Measurements from ENCODE around the gene PAGE2B.
"Not testable (repeated sequence)": the region's sequence is repeated elsewhere in the genome, so short reads cannot be mapped to it uniquely, and the experiment has no call there.

PAGE2B gene

DNA sequence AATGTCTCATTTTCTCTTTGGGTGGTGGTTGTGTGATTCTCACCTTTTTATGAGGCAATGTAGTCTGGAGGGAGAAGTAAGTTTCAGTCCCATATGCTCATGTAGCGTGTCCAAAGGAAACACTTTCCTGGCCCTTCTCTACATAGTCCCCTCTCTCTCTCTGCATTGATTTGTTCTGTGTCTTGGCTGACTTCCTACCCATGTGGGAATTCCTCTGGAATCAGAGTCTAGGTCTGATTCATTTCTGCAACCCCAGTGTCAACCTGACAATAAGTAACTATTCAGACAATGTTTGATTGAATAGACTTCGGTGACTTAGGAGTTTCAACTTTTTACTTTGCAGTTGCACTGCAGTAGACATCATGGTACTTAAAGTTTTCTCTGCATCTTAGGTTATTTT, 41.4 kb upstream of the PAGE2B start:
- no peak overlapping the region for H3K4me3 ChIP-seq (replicated peaks; ENCODE audit: insufficient read depth, low read length)
- DNase-seq (ENCODE audit: low read depth in 1 of 2, low spot score in 1 of 2): no peak
- no peak overlapping the region for H3K27ac ChIP-seq (replicated peaks)
- TF ChIP-seq, protein P1, sequence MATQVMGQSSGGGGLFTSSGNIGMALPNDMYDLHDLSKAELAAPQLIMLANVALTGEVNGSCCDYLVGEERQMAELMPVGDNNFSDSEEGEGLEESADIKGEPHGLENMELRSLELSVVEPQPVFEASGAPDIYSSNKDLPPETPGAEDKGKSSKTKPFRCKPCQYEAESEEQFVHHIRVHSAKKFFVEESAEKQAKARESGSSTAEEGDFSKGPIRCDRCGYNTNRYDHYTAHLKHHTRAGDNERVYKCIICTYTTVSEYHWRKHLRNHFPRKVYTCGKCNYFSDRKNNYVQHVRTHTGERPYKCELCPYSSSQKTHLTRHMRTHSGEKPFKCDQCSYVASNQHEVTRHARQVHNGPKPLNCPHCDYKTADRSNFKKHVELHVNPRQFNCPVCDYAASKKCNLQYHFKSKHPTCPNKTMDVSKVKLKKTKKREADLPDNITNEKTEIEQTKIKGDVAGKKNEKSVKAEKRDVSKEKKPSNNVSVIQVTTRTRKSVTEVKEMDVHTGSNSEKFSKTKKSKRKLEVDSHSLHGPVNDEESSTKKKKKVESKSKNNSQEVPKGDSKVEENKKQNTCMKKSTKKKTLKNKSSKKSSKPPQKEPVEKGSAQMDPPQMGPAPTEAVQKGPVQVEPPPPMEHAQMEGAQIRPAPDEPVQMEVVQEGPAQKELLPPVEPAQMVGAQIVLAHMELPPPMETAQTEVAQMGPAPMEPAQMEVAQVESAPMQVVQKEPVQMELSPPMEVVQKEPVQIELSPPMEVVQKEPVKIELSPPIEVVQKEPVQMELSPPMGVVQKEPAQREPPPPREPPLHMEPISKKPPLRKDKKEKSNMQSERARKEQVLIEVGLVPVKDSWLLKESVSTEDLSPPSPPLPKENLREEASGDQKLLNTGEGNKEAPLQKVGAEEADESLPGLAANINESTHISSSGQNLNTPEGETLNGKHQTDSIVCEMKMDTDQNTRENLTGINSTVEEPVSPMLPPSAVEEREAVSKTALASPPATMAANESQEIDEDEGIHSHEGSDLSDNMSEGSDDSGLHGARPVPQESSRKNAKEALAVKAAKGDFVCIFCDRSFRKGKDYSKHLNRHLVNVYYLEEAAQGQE (IDR thresholded peaks at IDR 0.05; ENCODE audit: insufficient replicate concordance, low read depth): no peak
- TF ChIP-seq POLR2AphosphoS5 (IDR thresholded peaks at IDR 0.05; ENCODE audit: low read depth): no peak
- no peak for TF ChIP-seq SPI1 (IDR thresholded peaks at IDR 0.05; ENCODE audit: borderline replicate concordance, low read depth)
- TF ChIP-seq CTCF (IDR thresholded peaks at IDR 0.05; ENCODE audit: insufficient read depth, low read length): no peak
- TF ChIP-seq GABPA (IDR thresholded peaks at IDR 0.05; ENCODE audit: low read depth): no peak
- H3K27me3 ChIP-seq (ENCODE audit: insufficient read depth, poor library complexity, severe bottlenecking): no peaks in the 10 kb centered on the region

DNA sequence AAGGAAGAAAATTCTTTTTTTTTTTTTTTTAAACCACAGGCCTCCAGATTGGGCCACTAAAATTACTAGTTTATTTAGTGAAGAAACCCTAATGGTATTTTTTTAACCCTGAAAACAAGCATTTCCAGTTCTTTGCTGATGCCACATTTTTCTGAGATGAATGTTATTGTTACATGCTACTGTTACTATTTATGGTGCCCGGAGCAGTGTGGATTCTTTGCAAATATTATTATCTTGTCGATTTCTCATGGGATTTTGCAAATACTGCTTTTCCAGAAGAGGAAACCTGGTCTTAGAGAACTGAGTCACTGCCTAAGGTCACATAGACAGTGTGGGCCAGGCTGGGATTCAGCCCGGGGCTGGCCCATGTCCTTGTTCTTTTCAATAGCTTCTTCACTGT, 35.4 kb upstream of the PAGE2B start:
- TF ChIP-seq CTCF (IDR thresholded peaks at IDR 0.05; ENCODE audit: insufficient read depth, low read length) (no peak), SPI1 (IDR thresholded peaks at IDR 0.05; ENCODE audit: borderline replicate concordance, low read depth) (no peak), POLR2AphosphoS5 (IDR thresholded peaks at IDR 0.05; ENCODE audit: low read depth) (no peak), GABPA (IDR thresholded peaks at IDR 0.05; ENCODE audit: low read depth) (no peak)
- TF ChIP-seq, protein P1 (IDR thresholded peaks at IDR 0.05; ENCODE audit: insufficient replicate concordance, low read depth): no peak

DNA sequence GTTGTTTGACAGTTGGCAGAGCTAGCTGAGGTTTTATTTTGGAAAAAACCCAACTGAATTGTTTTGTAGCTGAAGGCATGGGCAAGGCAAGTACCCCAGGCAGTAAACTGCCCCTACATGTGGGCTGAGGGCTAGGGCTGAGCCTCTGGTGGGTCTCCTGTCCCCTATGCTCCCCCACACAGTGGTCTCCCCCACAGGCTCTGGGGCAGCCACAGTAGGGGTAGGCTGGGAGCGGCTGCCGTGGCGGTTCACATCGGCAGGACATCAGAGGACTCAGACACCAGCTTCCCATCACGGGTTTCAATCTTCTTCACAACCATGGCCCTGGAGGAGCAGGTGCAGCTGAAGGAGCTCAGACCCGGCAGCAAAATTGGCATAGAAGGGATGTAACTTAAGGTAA, 33.3 kb upstream of the PAGE2B start:
- no peak overlapping the region for H3K4me3 ChIP-seq (replicated peaks; ENCODE audit: insufficient read depth, low read length)
- TF ChIP-seq POLR2AphosphoS5 (IDR thresholded peaks at IDR 0.05; ENCODE audit: low read depth) (no peak), GABPA (IDR thresholded peaks at IDR 0.05; ENCODE audit: low read depth) (no peak), CTCF (IDR thresholded peaks at IDR 0.05; ENCODE audit: insufficient read depth, low read length) (no peak), SPI1 (IDR thresholded peaks at IDR 0.05; ENCODE audit: borderline replicate concordance, low read depth) (no peak)
- TF ChIP-seq, protein P1 (IDR thresholded peaks at IDR 0.05; ENCODE audit: insufficient replicate concordance, low read depth): no peak
- H3K27ac ChIP-seq (replicated peaks): no peak overlapping the region
- no peak for DNase-seq (ENCODE audit: low read depth in 1 of 2, low spot score in 1 of 2)
- no peaks in the 10 kb centered on the region for H3K27me3 ChIP-seq (ENCODE audit: insufficient read depth, poor library complexity, severe bottlenecking)

More for the DNA sequence above, 35.4 kb upstream of the PAGE2B start:
- H3K4me3 ChIP-seq (replicated peaks; ENCODE audit: insufficient read depth, low read length): no peak overlapping the region
- no peaks in the 10 kb centered on the region for H3K27me3 ChIP-seq (ENCODE audit: insufficient read depth, poor library complexity, severe bottlenecking)
- no peak for DNase-seq (ENCODE audit: low read depth in 1 of 2, low spot score in 1 of 2)
- H3K27ac ChIP-seq (replicated peaks): no peak overlapping the region

- not testable (repeated sequence) for H3K27me3 ChIP-seq (ENCODE audit: insufficient read depth, poor library complexity, severe bottlenecking)
Observed at GRCh38 chrX:55050599-55050998, 24.2 kb upstream of the PAGE2B start.

More at GRCh38 chrX:55050599-55050998, 24.2 kb upstream of the PAGE2B start:
- not testable (repeated sequence) for DNase-seq (ENCODE audit: low read depth in 1 of 2, low spot score in 1 of 2); H3K4me3 ChIP-seq (replicated peaks; ENCODE audit: insufficient read depth, low read length); H3K27ac ChIP-seq (replicated peaks)

Data from HL-60 (cell line).